H1 (cell line): Measurements from ENCODE around the gene GDE1.

Experiments used
- CHD2 ChIP-seq: IDR thresholded peaks from 2 replicates; pipeline ENCODE4 v1.6.1; 2012; ENCODE audit warnings: low read length, improper control_type of control experiment
- CTCF ChIP-seq, 3 experiments: IDR thresholded peaks; 1 replicate in 2 of 3; 2 replicates in 1 of 3; pipeline versions ENCODE4 v1.5.1 to v1.6.1; 2011; ENCODE audit warnings: low read length in 3 of 3, mild to moderate bottlenecking in 3 of 3, inconsistent platforms in 2 of 3, low read depth in 1 of 3, moderate library complexity in 1 of 3; ENCODE audit not compliant: insufficient read depth in 1 of 3; ENCODE audit errors: control extremely low read depth in 1 of 3
- E2F6 ChIP-seq: IDR thresholded peaks from 2 replicates; pipeline ENCODE4 v1.6.1; 2012; ENCODE audit warnings: inconsistent platforms
- EP300 ChIP-seq, 2 experiments: IDR thresholded peaks; 1 replicate in 1 of 2; 2 replicates in 1 of 2; pipeline ENCODE4 v1.6.1; 2011 to 2012; ENCODE audit warnings: low read depth in 2 of 2, low read length in 2 of 2, mild to moderate bottlenecking in 2 of 2, borderline replicate concordance in 1 of 2, inconsistent platforms in 1 of 2, moderate library complexity in 1 of 2
- EZH2 ChIP-seq: fragments of 200-600 bp; sonication (generic); IDR thresholded peaks from 2 replicates; pipeline ENCODE4 v1.7.1; 2012; ENCODE audit warnings: low read depth, mild to moderate bottlenecking, moderate library complexity, low read length, inconsistent platforms; ENCODE audit not compliant: severe bottlenecking
- KDM5A ChIP-seq: fragments of 200-600 bp; IDR thresholded peaks from 2 replicates; pipeline ENCODE4 v1.7.1; 2012; ENCODE audit warnings: mild to moderate bottlenecking, low read length, inconsistent platforms, mixed read lengths
- PHF8 ChIP-seq: fragments of 200-600 bp; sonication (generic); conservative IDR thresholded peaks from 2 replicates; pipeline ENCODE4 v1.7.1; 2012; ENCODE audit warnings: low read depth, mild to moderate bottlenecking, inconsistent platforms, low read length, moderate library complexity
- RAD21 ChIP-seq, 2 experiments: IDR thresholded peaks in 1 of 2; conservative IDR thresholded peaks in 1 of 2; 2 replicates each; pipeline ENCODE4 v1.6.1; 2011; ENCODE audit warnings: low read depth in 2 of 2, low read length in 2 of 2, improper control_type of control experiment in 1 of 2, inconsistent platforms in 1 of 2, mild to moderate bottlenecking in 1 of 2, moderate library complexity in 1 of 2
- SRF ChIP-seq: IDR thresholded peaks from 2 replicates; pipeline ENCODE4 v1.6.1; 2011; ENCODE audit warnings: mild to moderate bottlenecking, low read depth, low read length, moderate library complexity
- TBP ChIP-seq: IDR thresholded peaks from 2 replicates; pipeline ENCODE4 v1.6.1; 2011; ENCODE audit warnings: low read depth, low read length, improper control_type of control experiment
- TCF12 ChIP-seq: IDR thresholded peaks from 2 replicates; pipeline ENCODE4 v1.6.1; 2011; ENCODE audit warnings: low read depth, mild to moderate bottlenecking, low read length
- TEAD4 ChIP-seq: IDR thresholded peaks from 2 replicates; pipeline ENCODE4 v1.6.1; 2012; ENCODE audit warnings: low read depth, low read length, inconsistent platforms, mixed read lengths
- TF ChIP-seq, protein P1 (sequence below): IDR thresholded peaks from 2 replicates; pipeline ENCODE4 v1.6.1; 2012; ENCODE audit warnings: low read length, inconsistent platforms

DNA sequence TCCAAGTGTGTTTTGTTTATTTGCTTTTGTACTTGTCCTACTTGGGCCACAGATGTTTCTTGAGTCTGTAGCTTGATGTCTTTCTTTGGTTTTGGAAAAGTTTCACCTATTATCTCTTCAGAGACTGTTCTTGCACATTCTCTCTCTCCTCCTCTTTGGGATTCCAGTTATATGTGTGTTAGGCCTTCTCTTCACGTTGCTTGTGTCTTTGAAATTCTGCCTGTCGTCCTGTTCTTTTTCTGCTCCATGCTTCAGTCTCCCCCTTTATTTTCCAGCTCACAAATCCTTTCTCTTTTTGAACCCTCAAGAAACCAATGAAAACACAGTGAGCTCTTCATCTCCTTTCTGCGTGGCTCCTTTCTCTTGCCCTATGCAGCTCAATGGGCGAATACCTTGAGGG is 41.5 kb upstream of the GDE1 start:
- TF ChIP-seq KDM5A = no peak
- no peak for TF ChIP-seq EZH2
- no peak for TF ChIP-seq TEAD4
- TF ChIP-seq, protein P1, sequence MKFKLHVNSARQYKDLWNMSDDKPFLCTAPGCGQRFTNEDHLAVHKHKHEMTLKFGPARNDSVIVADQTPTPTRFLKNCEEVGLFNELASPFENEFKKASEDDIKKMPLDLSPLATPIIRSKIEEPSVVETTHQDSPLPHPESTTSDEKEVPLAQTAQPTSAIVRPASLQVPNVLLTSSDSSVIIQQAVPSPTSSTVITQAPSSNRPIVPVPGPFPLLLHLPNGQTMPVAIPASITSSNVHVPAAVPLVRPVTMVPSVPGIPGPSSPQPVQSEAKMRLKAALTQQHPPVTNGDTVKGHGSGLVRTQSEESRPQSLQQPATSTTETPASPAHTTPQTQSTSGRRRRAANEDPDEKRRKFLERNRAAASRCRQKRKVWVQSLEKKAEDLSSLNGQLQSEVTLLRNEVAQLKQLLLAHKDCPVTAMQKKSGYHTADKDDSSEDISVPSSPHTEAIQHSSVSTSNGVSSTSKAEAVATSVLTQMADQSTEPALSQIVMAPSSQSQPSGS = no peak
- TF ChIP-seq CHD2 = no peak
- TF ChIP-seq EP300 (IDR thresholded peaks at IDR 0.05; ENCODE audit: borderline replicate concordance in 1 of 2, low read depth in 2 of 2, low read length in 2 of 2) = no peak
- TF ChIP-seq CTCF (IDR thresholded peaks at IDR 0.05; ENCODE audit: control extremely low read depth in 1 of 3, insufficient read depth in 1 of 3, low read depth in 1 of 3, low read length in 3 of 3) = no peak
- TF ChIP-seq RAD21 (IDR thresholded peaks at IDR 0.05 in 1 of 2, conservative IDR thresholded peaks at IDR 0.05 in 1 of 2; ENCODE audit: low read depth in 2 of 2, low read length in 2 of 2) = no peak
- TF ChIP-seq E2F6 = no peak
- no peak for TF ChIP-seq SRF
- TF ChIP-seq TBP = no peak
- TF ChIP-seq PHF8 = no peak
- TF ChIP-seq TCF12 = no peak
